ENCODE measurements around the gene PSMB7. TPM values are rescaled to one million over a fixed set of nuclear protein-coding genes. Genes with fewer than 3 reads are reported as not detected.

PSMB7 gene
- total and polyA plus RNA-seq, 2 of the 13 experiments (the other 11 are each of a cell fraction or from before 2014, with no cell fraction given) = 259 to 291 TPM

- TF ChIP-seq DZIP1 (CRISPR knock-in tag; IDR thresholded peaks at IDR 0.05) (no peak), ZNF547 (CRISPR knock-in tag; IDR thresholded peaks at IDR 0.05) (0 out of 2 replicates have a peak, but pooled peaks have one; percentile 27), KLF12 (CRISPR knock-in tag; IDR thresholded peaks at IDR 0.05; ENCODE audit: borderline replicate concordance) (peak; percentile 58; the same call in 1 of the 2 replicates), ZNF230 (CRISPR knock-in tag; IDR thresholded peaks at IDR 0.05) (peak; percentile 69; the same call in 1 of the 2 replicates), ZNF556 (CRISPR knock-in tag; IDR thresholded peaks at IDR 0.05; ENCODE audit: borderline replicate concordance) (0 out of 2 replicates have a peak, but pooled peaks have one; percentile 45), ARID3A (IDR thresholded peaks at IDR 0.05; ENCODE audit: low read depth, low read length) (peak; percentile 97), MXD4 (CRISPR knock-in tag; IDR thresholded peaks at IDR 0.05) (peak; percentile 55; the same call in 1 of the 2 replicates), MTA1 (CRISPR knock-in tag; IDR thresholded peaks at IDR 0.05; ENCODE audit: borderline replicate concordance) (peak; percentile 44; the same call in 1 of the 2 replicates), MIXL1 (CRISPR knock-in tag; IDR thresholded peaks at IDR 0.05) (peak; percentile 50; the same call in 1 of the 2 replicates), AKAP8 (CRISPR knock-in tag; IDR thresholded peaks at IDR 0.05) (0 out of 2 replicates have a peak, but pooled peaks have one; percentile 20), HDAC2 (CRISPR knock-in tag; IDR thresholded peaks at IDR 0.05) (peak; percentile 86), GABPA (IDR thresholded peaks at IDR 0.05; ENCODE audit: low read depth, low read length) (peak; percentile 90), GABPA (CRISPR knock-in tag; IDR thresholded peaks at IDR 0.05; ENCODE audit: low read depth) (peak; percentile 99), KMT2B (CRISPR knock-in tag; IDR thresholded peaks at IDR 0.05) (peak; percentile 86), ELF4 (CRISPR knock-in tag; IDR thresholded peaks at IDR 0.05; ENCODE audit: borderline replicate concordance) (peak; percentile 78; the same call in 1 of the 2 replicates), HOXA3 (CRISPR knock-in tag; IDR thresholded peaks at IDR 0.05) (peak; percentile 89), HES4 (CRISPR knock-in tag; IDR thresholded peaks at IDR 0.05; ENCODE audit: borderline replicate concordance) (no peak), HMG20B (CRISPR knock-in tag; conservative IDR thresholded peaks at IDR 0.05) (no peak), TRIM22 (IDR thresholded peaks at IDR 0.05) (no peak), RFXAP (CRISPR knock-in tag; IDR thresholded peaks at IDR 0.05; ENCODE audit: borderline replicate concordance) (0 out of 2 replicates have a peak, but pooled peaks have one; percentile 39), HNRNPLL (IDR thresholded peaks at IDR 0.05; ENCODE audit: low read depth, low read length, poor library complexity, severe bottlenecking) (peak; percentile 42), ZNF558 (CRISPR knock-in tag; IDR thresholded peaks at IDR 0.05; ENCODE audit: borderline replicate concordance) (no peak), ASH2L (IDR thresholded peaks at IDR 0.05; ENCODE audit: insufficient read length, low read depth, low read length) (peak; percentile 86), MED13 (CRISPR knock-in tag; IDR thresholded peaks at IDR 0.05) (0 out of 2 replicates have a peak, but pooled peaks have one; percentile 49)
Measured at GRCh38 chr9:124415102-124415851, at the start of gene PSMB7 (continued).
